HPDE6-E6E7 (cell line): ENCODE measurements around the gene ADGRL3.

Source experiments
- DNase-seq: peaks from one replicate; pipeline ENCODE4 v3.0.0; 2011; ENCODE audit warnings: missing footprints; ENCODE audit errors: extremely low spot score

Gene ADGRL3

GRCh38 chr4:61277785-61278760 lies 77.9 kb downstream of the ADGRL3 start:
- peak; percentile 12 for DNase-seq

- no peak for DNase-seq
These were observed 92.2 kb downstream of the ADGRL3 start for GRCh38 chr4:61292322-61292721.

DNA sequence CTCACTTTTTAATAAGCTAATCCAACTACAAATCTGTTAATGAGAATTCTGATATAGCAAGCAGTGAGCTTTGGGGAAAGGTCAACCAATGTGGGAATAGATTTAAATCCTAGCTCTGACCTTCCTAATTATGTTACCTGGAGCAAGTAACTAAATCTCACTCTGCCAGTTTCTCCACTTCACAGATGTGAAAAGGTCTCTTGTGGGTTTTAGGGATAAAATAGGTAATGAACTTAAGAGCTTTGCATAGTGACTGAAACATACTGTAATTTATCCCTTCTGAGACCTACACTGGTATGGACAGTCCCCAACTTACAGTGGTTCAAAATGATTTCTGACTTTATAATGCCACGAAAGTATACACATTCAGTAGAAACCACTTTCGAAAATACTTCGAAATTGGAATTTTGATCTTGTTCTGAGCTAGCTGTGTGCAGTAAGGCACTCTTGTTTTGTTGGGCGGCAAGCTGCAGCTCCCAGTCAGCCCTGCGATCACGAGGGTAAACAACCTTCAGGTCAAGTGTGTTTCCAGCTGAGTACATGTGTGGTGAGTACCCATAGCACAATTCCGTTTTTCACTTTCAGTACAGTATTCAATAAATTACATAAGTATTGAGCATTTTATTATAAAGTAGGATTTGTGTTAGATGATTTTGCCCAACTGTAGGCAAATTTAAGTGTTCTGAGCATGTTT lies 93.7 kb downstream of the ADGRL3 start:
- DNase-seq = no peak

DNA sequence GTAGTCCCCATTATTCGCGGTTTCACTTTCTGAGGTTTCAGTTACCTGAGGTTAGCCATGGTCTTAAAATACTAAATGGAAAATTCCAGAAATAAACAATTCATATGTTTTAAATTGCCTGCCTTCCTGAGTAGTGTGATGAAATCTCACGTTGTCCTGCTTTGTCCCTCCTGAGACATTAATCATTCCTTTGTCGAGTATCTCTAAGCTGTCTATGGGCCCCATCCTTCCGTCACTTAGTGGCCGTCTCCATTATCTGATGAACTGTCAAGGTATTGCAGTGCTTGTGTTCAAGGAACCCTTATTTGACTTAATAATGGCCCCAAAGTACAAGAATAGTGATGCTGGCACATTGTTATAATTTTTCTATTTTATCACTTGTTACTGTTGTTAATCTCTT lies 94.8 kb downstream of the ADGRL3 start:
- DNase-seq = no peak

DNA sequence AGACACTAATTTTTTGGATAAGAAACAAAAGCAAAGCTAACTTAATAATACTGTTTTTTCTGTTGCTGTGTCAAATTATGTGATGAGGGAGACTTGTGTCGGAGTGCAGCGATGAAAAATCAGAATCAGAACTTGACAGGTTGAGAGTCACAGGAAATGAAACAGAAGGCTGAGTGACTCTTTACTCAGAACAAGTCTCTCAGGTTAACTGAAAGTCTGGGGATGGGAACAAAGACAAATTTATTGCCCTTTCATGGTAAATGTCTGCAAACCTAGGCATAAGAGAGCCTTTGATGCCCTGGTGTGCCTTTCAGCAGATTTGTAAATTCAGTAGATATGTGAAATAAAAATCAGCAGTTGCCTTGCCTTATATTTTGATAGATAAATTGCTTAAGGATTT lies 96.0 kb downstream of the ADGRL3 start:
- DNase-seq = no peak

DNA sequence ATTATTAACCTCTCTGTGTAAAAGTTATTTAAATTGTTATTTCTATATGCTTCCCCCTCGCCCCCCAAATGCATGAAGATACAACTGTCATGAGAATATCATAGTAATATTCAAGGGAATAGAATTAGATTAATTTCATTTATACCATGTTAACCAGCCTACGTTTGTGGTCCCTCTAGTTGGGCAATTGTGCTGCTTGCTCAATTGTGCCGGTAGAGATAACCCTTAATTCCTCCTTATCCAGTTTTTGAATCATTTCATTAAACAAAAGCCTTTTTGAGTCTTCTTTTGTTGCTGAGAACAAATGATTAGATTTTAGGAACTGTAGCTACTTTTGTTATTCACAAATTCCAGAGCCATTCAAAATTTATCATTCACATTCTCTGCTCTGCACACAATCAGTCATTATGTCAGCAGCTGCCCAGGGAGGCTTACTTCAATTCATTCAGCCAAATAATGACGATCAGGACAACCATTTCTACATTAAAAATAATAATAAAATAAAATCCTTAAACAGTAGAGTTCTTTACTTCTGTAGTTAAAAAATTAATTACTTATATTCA lies 98.1 kb downstream of the ADGRL3 start:
- DNase-seq = no peak

- DNase-seq = no peak
These were observed 99.2 kb downstream of the ADGRL3 start for GRCh38 chr4:61299316-61299715.

GRCh38 chr4:61300266-61300844 lies 100.2 kb downstream of the ADGRL3 start:
- DNase-seq = no peak

DNA sequence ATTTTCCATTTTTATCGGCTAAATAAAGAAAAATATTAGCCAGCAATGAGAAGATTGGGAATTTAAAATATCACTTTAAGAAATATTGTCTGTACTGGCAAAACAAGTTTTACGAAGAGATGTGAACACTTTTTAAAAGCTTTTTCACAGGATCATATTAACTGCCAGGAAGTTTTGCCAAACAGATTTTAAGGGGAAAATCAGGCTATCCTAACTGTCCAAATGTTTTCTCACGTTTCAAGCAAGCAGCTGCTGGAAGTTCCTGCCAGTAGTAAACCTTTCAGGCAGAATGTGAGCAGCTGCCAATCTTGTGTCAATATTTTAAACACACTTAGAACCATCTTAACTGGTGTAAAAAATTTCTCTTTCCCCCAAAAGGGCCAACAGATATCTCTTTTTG lies 101.1 kb downstream of the ADGRL3 start:
- no peak for DNase-seq

DNA sequence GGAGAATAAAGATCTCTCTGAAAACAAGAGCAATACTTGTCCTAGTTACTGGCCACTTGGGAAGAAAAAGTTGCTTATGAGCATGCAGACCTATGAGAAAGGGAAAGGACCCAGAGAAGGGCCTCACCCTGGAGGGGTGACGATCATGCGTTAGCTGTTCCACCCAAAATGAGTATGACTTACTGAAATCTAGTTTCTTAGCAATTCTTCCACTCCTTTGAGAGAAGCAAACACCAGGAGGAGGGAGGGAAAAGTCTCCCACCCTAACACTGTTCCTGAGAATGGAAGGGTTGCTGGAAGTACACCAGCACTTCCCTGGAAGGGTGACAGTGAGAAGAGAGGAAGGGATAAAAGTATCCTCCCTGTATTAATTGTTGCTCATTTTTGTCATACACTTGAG lies 107.9 kb downstream of the ADGRL3 start:
- no peak for DNase-seq

DNA sequence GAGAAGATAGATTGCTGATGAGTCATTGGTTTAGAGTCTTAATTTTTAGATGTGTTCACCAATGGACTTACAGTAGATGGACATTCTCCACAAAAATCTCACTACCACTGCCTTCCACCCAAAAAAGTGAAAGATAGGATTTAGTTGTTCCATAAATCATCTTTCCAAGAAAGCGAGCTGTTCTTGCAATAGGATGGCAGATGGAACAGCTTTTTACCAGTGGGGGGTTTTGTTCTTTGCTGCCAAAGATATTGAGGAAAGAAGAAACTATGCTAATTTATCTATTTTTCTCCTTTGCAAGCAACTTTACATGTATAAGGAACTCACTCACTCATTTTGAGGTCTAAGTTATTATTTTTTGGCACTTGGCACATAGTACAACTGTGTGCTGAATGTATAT lies 109.5 kb downstream of the ADGRL3 start:
- DNase-seq = no peak

GRCh38 chr4:61312526-61312925 lies 112.4 kb downstream of the ADGRL3 start:
- no peak for DNase-seq

GRCh38 chr4:61318431-61318830 lies 118.3 kb downstream of the ADGRL3 start:
- DNase-seq = no peak

DNA sequence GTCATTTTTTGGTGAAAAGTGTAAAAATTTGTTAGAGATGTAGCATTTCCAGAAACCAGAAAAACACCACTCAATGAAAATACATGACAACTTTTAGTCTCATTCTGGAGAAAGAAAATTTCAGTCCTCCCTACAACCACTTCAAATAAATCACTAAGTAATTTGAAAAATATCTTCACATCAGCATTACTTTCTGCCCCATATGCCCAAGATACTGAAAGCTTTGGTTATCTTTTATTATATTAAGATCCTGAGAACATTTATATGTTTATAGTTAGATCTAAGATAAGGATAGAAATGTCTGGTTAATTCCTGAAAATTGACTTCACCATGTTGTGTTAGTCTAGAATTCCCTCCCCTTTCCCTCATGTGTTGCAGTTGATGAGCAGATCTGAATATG lies 119.0 kb downstream of the ADGRL3 start:
- no peak for DNase-seq

DNA sequence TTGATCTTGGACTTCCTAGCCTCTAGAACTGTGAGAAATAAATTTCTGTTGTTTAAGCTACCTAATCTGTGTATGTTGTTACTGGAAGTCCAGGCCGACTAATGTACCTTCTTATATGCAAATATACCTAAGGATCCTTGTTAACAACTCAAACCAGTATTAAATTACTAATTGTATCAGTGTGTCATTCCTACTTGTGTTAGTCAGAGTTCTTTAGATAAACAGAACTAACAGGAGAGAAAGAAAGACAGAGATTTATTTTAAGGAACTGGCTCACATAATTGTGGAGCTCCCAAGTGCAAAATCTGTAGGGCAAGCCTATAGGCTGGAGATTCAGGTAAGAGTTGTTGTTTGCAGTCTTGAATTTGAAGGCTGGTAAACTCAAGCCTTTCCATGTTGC lies 120.0 kb downstream of the ADGRL3 start:
- no peak for DNase-seq

GRCh38 chr4:61320631-61321030 lies 120.5 kb downstream of the ADGRL3 start:
- DNase-seq = no peak

GRCh38 chr4:61332693-61333092 lies 132.6 kb downstream of the ADGRL3 start:
- DNase-seq = no peak

GRCh38 chr4:61333490-61333889 lies 133.4 kb downstream of the ADGRL3 start:
- DNase-seq = no peak

GRCh38 chr4:61335241-61335763 lies 135.2 kb downstream of the ADGRL3 start:
- no peak for DNase-seq

DNA sequence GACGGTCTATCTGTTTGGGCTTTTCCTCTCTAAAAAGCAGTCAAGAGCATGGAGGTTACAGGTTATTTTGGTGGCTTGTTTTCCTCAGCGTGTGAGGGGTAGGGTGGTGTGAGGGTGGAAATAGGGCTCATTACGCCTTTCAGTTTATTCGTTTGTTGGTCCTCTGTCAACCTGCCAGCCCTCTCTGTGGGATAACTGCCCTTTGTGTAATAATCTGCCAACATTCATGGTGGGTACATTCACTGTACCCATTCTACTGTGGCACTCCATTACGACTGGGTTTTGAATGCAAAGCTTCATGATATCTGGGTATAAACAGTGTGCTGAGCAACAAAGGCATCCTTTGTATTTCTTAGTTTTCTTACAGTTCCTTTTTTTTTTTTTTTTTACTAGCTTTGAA lies 136.4 kb downstream of the ADGRL3 start:
- no peak for DNase-seq

- DNase-seq = no peak
These were observed 136.8 kb downstream of the ADGRL3 start for GRCh38 chr4:61336916-61337315.

GRCh38 chr4:61342061-61342460 lies 141.9 kb downstream of the ADGRL3 start:
- no peak for DNase-seq
